CD14-positive monocyte (primary cell): ENCODE measurements around the gene ATP4A. TPM values are rescaled to one million over a fixed set of nuclear protein-coding genes. Genes with fewer than 3 reads are reported as not detected.

Experiments used
- DNase-seq, 3 donors: peaks; one replicate each; pipeline ENCODE4 v3.0.0-alpha.2; 2011 to 2022
- H2AFZ ChIP-seq: 2 replicates; pipeline ENCODE4 v1.6.0; 2012; ENCODE audit warnings: mild to moderate bottlenecking, low read depth, low read length, inconsistent platforms; ENCODE audit not compliant: insufficient read depth, poor library complexity, severe bottlenecking
- H3K27ac ChIP-seq, 2 donors: 1 replicate in 1 of 2; 2 replicates in 1 of 2; pipeline ENCODE4 v1.5.1; 2012 to 2013; ENCODE audit warnings: low read length in 2 of 2, control low read depth in 1 of 2, inconsistent platforms in 1 of 2, low read depth in 1 of 2, mild to moderate bottlenecking in 1 of 2
- H3K27me3 ChIP-seq, 2 donors: one replicate each; pipeline versions ENCODE4 v1.6.0 to v1.6.1; 2011 to 2013; ENCODE audit warnings: low read length in 2 of 2; ENCODE audit not compliant: control insufficient read depth in 2 of 2, insufficient read depth in 2 of 2
- H3K36me3 ChIP-seq, 2 donors: replicated peaks in 1 of 2; 1 replicate in 1 of 2; 2 replicates in 1 of 2; pipeline versions ENCODE4 v1.5.1 to v1.6.1; 2012 to 2013; ENCODE audit warnings: low read length in 2 of 2, control low read depth in 1 of 2, inconsistent platforms in 1 of 2, mild to moderate bottlenecking in 1 of 2; ENCODE audit not compliant: insufficient read depth in 2 of 2, control insufficient read depth in 1 of 2
- H3K4me1 ChIP-seq, 2 donors: 1 replicate in 1 of 2; 2 replicates in 1 of 2; pipeline versions ENCODE4 v1.5.1 to v1.6.1; 2012 to 2013; ENCODE audit warnings: low read length in 2 of 2, control low read depth in 1 of 2, inconsistent platforms in 1 of 2, mild to moderate bottlenecking in 1 of 2, moderate library complexity in 1 of 2; ENCODE audit not compliant: insufficient read depth in 2 of 2, control insufficient read depth in 1 of 2
- H3K4me2 ChIP-seq: replicated peaks from 2 replicates; pipeline ENCODE3; 2012; ENCODE audit warnings: low read length, moderate library complexity, mild to moderate bottlenecking; ENCODE audit not compliant: poor library complexity, severe bottlenecking; ENCODE audit errors: extremely low read depth
- H3K4me3 ChIP-seq, 3 experiments: fragments of 200-600 bp in 1 of 3; sonication (generic) in 1 of 3; replicated peaks in 1 of 3; 1 replicate in 2 of 3; 2 replicates in 1 of 3; pipeline ENCODE4 v1.5.1; 2011 to 2013; ENCODE audit warnings: low read length in 3 of 3, mild to moderate bottlenecking in 3 of 3, control low read depth in 2 of 3, low read depth in 2 of 3, inconsistent platforms in 1 of 3, moderate library complexity in 1 of 3
- H3K79me2 ChIP-seq: 2 replicates; pipeline ENCODE4 v1.6.0; 2012; ENCODE audit warnings: mild to moderate bottlenecking, control low read depth, inconsistent platforms, low read length, moderate library complexity; ENCODE audit not compliant: insufficient read depth
- H3K9ac ChIP-seq: 2 replicates; pipeline ENCODE4 v1.6.0; 2017; ENCODE audit warnings: low read length, mild to moderate bottlenecking; ENCODE audit not compliant: insufficient read depth, poor library complexity, severe bottlenecking
- H3K9me3 ChIP-seq, 2 donors: replicated peaks in 1 of 2; 1 replicate in 1 of 2; 2 replicates in 1 of 2; pipeline versions ENCODE4 v1.5.1 to v1.6.1; 2012 to 2013; ENCODE audit warnings: low read length in 2 of 2, control low read depth in 1 of 2; ENCODE audit not compliant: control insufficient read depth in 1 of 2, insufficient read depth in 1 of 2
- H4K20me1 ChIP-seq: 2 replicates; pipeline ENCODE4 v1.6.0; 2012; ENCODE audit warnings: mild to moderate bottlenecking, low read length, control low read depth, moderate library complexity; ENCODE audit not compliant: insufficient read depth
- H3K27ac Mint-ChIP-seq, 7 donors: one replicate each; pipeline ENCODE4 v1.8.0; 2020; ENCODE audit warnings: mild to moderate bottlenecking in 7 of 7, mixed read lengths in 7 of 7, moderate library complexity in 6 of 7, inconsistent platforms in 2 of 7
- H3K27me3 Mint-ChIP-seq, 3 donors: one replicate each; pipeline ENCODE4 v1.8.0; 2021 to 2022; ENCODE audit warnings: low read depth in 3 of 3, mild to moderate bottlenecking in 3 of 3, mixed read lengths in 3 of 3, moderate library complexity in 3 of 3, inconsistent platforms in 1 of 3
- H3K36me3 Mint-ChIP-seq, 2 donors: one replicate each; pipeline ENCODE4 v1.8.0; 2020; ENCODE audit warnings: mixed read lengths in 2 of 2, inconsistent platforms in 1 of 2, mild to moderate bottlenecking in 1 of 2
- H3K4me1 Mint-ChIP-seq: one replicate; pipeline ENCODE4 v1.8.0; 2020; ENCODE audit warnings: mild to moderate bottlenecking, mixed read lengths
- H3K4me3 Mint-ChIP-seq, 2 donors: one replicate each; pipeline ENCODE4 v1.8.0; 2020; ENCODE audit warnings: mild to moderate bottlenecking in 2 of 2, mixed read lengths in 2 of 2, moderate library complexity in 1 of 2
- H3K9me3 Mint-ChIP-seq, 7 donors: one replicate each; pipeline ENCODE4 v1.8.0; 2020 to 2022; ENCODE audit warnings: mixed read lengths in 7 of 7, mild to moderate bottlenecking in 6 of 7, moderate library complexity in 6 of 7, inconsistent platforms in 2 of 7
- WGBS: methylation state at CpG from one replicate; pipeline ENCODE4 v1.1.5; 2013; ENCODE audit warnings: missing lambda C conversion rate; ENCODE audit not compliant: insufficient coverage; 5-methylcytosine and 5-hydroxymethylcytosine counted together
- intact Hi-C, 2 donors: fragments of 100-400 bp; cut with micrococcal nuclease; formaldehyde crosslinking; loops; one replicate each; pipeline versions ENCODE4 v1.15.0 to v1.15.1; 2023
- polyA plus RNA-seq, 3 donors: library from polyadenylated mRNA; depleted of rRNA in 1 of 3; unstranded in 2 of 3; stranded (reverse) in 1 of 3; fragments of 300-500 nt in 2 of 3; fragments of >200 nt in 1 of 3; fragmentation: Illumina TruSeq in 2 of 3; gene quantifications; 1 replicate in 2 of 3; 2 replicates in 1 of 3; pipeline ENCODE4 v1.2.3, GENCODE V29; 2012 to 2021
- TF ChIP-seq, protein P1 (sequence below): fragments of 200-600 bp; IDR thresholded peaks from one replicate; pipeline ENCODE4 v1.8.0; 2022; ENCODE audit warnings: antibody characterized with exemption, mild to moderate bottlenecking

ATP4A gene
- polyA plus RNA-seq, 3 donors: not detected

DNA sequence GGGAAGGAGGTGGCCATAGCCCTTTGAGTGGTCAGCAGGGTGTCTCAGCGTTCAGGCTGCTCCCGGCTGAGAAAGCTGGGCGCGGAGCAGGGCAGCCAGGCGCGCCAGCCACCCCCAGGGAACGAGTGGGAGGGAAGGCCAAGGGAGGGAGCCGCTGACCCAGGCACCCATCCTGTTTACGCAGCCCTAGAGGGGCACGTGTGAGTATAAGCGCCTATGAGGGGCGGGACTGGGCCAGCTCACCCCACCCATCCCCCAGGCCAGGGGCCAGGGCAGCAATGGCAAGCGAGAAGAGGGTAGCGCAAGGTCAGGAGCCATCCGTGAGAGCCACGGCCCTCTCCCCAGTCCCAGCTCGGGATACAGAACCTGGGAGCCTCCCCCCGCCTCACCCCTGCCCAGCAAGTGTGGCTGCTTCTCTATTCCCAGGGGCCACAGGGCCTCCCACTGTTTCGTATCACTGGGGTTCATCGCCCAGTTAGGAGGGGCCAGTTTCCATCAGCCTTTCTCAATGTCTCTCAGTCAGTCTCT lies 49.1 kb downstream of the ATP4A start:
- no peaks in the 10 kb centered on the region for H4K20me1 ChIP-seq
- Mint-ChIP-seq H3K4me1 (peaks cover 7% of the 10 kb centered on the region), H3K36me3 (peaks cover 0 to under 1% of the 10 kb centered on the region in 2 donors), H3K27me3 (peaks cover 34 to 47% (median 36%) of the 10 kb centered on the region in 3 donors), H3K4me3 (no peak overlapping the region), H3K9me3 (peaks cover 0 to 2% (median 0%) of the 10 kb centered on the region in 7 donors), H3K27ac (peak overlapping the region in 1 of 7 donors; percentile 15)
- H3K79me2 ChIP-seq: no peaks in the 10 kb centered on the region
- H2AFZ ChIP-seq: no peak overlapping the region
- no peak overlapping the region for H3K27ac ChIP-seq
- WGBS: 50% methylated on average over 6 of the region's 20 CpGs
- H3K9ac ChIP-seq: no peak overlapping the region
- intact Hi-C loops: no loop called here
- DNase-seq: no peak
- TF ChIP-seq, protein P1, sequence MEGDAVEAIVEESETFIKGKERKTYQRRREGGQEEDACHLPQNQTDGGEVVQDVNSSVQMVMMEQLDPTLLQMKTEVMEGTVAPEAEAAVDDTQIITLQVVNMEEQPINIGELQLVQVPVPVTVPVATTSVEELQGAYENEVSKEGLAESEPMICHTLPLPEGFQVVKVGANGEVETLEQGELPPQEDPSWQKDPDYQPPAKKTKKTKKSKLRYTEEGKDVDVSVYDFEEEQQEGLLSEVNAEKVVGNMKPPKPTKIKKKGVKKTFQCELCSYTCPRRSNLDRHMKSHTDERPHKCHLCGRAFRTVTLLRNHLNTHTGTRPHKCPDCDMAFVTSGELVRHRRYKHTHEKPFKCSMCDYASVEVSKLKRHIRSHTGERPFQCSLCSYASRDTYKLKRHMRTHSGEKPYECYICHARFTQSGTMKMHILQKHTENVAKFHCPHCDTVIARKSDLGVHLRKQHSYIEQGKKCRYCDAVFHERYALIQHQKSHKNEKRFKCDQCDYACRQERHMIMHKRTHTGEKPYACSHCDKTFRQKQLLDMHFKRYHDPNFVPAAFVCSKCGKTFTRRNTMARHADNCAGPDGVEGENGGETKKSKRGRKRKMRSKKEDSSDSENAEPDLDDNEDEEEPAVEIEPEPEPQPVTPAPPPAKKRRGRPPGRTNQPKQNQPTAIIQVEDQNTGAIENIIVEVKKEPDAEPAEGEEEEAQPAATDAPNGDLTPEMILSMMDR: no peak
- H3K4me3 ChIP-seq: no peak overlapping the region
- peaks cover 10 to 21% of the 10 kb centered on the region in 2 donors for H3K27me3 ChIP-seq
- no peak overlapping the region for H3K4me2 ChIP-seq
- no peaks in the 10 kb centered on the region for H3K9me3 ChIP-seq
- no peaks in the 10 kb centered on the region for H3K36me3 ChIP-seq
- H3K4me1 ChIP-seq: peaks cover 0 to 4% of the 10 kb centered on the region in 2 donors

DNA sequence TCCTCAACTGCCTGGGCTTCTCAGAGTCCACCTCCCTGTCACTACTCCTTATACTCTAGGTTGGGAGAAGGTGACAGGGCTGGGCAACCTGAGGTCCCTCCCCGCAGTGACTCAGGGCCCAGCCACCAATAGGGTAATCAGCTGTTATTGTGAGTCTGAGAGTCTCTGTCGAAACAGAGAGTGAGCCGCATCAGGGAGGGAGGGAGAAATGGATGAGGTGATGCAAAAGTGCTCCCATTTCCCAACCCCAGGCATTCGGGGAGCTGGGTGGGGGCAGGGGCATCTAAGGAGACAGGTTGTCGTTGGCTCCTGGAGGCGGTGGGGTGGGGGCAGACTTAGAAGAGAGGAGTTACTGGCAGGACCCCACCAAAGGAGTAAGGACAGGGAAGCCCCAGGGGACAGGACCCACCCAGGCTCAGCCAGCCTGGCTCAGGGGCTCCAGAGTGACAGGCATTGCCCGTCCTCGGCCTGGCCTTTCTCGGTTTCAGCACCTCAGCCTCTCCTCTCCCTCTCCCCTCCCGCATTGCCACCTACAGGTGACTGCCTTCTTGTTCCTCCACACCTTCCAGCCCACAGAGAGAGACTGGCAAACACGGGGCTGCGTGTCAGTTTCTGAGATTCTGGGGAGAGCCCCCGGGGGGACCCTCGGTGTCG lies 49.7 kb downstream of the ATP4A start, which contains the start of gene DMKN:
DMKN (minus strand) TSS at position 22 of the 654 bp plus-strand sequence. CDS start 174 bp downstream, outside the sequence.
- no peak for DNase-seq
- peaks cover 40 to 53% (median 40%) of the 10 kb centered on the region in 3 donors for H3K27me3 Mint-ChIP-seq
- WGBS: 40% methylated on average over 12 of the region's 15 CpGs
- TF ChIP-seq, protein P1: no peak
- no peak within 1 kb of the TSS for H3K4me3 ChIP-seq
- no peak within 1 kb of the TSS for H3K4me2 ChIP-seq
- H3K79me2 ChIP-seq: no peaks in the 10 kb centered on the region
- H3K27ac ChIP-seq: no peak within 1 kb of the TSS
- H3K4me3 Mint-ChIP-seq: peak within 1 kb of the TSS in 1 of 2 donors; percentile 7
- peak within 1 kb of the TSS in 2 of 7 donors; percentile 7 to 57 for H3K27ac Mint-ChIP-seq
- intact Hi-C loops: no loop called here
- H2AFZ ChIP-seq: no peak within 1 kb of the TSS
- H3K27me3 ChIP-seq: peaks cover 15 to 27% of the 10 kb centered on the region in 2 donors
- peaks cover 7% of the 10 kb centered on the region for H3K4me1 Mint-ChIP-seq
- H3K36me3 Mint-ChIP-seq: peaks cover 0 to 1% of the 10 kb centered on the region in 2 donors
- no peaks in the 10 kb centered on the region for H3K9me3 ChIP-seq
- H3K9me3 Mint-ChIP-seq: peaks cover 0 to 4% (median 0%) of the 10 kb centered on the region in 7 donors
- H4K20me1 ChIP-seq: no peaks in the 10 kb centered on the region
- peaks cover 0 to 4% of the 10 kb centered on the region in 2 donors for H3K4me1 ChIP-seq
- no peaks in the 10 kb centered on the region for H3K36me3 ChIP-seq
- H3K9ac ChIP-seq: no peak within 1 kb of the TSS
